Stimulated activated naive CD4-positive, alpha-beta T cell (primary cell): ENCODE data around the gene CA7.

Experiments used
- DNase-seq, 6 experiments: peaks; one replicate each; lab custom pipeline; 2025; lab: John Stamatoyannopoulos, UW

CA7 gene

GRCh38 chr16:66844342-66845079 is at the start of gene CA7:
TSS of gene CA7 (plus strand) at chr16:66844414. CDS start at chr16:66844488, 74 bp downstream.
- no peak for DNase-seq

DNA sequence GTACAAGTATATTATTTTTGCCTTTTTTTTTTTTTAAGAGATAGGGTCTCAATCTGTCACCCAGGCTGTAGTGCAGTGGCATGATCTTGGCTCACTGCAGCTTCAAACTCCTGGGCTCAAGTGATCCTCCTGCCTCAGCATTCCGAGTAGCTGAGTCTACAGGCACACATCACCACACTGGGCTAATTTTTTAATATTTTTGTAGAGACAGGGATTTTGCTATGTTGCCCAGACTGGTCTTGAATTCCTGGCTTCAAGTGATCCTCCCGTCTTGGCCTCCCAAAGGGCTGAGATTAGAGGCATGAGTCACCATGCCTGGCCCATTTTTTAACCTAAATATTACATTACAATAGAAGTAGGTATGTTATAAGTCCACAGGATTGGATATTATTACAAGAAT is 46.1 kb upstream of the CA7 start:
- DNase-seq, result no peak

DNA sequence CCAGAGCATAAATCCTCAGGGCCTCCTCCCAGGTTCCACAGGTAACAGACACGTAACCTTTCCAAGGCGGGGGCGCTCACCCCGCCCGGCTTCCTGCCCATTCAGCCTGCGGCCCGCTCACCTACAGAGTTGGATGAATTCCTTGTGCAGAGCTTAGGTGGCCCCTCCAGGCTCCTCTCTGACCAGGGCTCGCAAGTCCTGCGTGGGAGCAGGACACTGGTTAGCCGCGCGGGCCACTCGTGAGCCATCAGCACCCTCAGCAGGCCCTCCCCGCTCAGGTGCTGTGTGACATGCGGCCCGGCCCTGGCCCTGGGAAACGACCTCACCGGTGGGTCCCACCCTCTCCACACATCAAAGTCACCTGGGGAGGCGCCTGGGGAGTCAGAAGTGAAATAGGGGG is 43.4 kb upstream of the CA7 start:
- no peak for DNase-seq

DNA sequence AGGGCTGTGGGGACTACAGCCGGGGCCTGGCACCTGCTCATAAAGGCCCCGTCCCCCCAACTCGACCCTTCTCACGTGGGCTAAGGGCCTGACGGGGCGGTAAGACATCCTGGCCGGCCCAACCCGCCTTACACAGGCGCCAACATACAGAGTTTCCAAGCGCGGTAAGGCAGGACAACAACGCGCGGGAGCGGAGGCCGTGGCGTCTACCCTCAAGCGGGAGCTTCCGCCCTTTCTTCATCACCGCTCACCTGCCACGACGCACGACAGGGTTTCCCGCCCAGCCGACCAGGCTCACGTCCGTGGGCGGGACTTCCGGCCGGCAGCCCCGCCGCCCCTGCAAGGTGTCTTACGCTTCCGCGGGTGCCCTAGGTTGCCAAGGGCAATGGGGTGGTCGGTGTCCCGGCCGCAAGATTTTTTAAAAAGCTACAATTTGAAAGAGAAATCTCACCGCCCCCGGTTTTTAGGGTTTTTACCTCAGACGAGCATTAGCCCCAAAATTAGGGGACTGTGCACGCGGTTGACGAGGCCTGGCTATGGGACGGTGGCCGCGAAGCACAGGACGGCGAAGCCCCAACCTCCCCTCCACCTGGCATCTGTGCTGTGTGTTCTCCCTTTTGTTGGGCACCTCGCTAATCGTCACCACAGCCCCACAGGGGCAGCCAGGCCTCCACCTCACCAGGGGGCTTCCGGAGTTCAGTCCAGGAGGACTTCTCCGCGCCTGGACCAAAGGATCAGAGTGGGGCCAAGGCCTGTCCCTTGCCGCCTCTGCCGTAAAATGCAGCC is 42.7 kb upstream of the CA7 start, which contains the start of gene TERB1:
Gene TERB1, minus strand, starts transcription at position 265 of the 786 bp plus-strand sequence. CDS start 4,786 bp downstream, outside the sequence.
- DNase-seq, result no peak

DNA sequence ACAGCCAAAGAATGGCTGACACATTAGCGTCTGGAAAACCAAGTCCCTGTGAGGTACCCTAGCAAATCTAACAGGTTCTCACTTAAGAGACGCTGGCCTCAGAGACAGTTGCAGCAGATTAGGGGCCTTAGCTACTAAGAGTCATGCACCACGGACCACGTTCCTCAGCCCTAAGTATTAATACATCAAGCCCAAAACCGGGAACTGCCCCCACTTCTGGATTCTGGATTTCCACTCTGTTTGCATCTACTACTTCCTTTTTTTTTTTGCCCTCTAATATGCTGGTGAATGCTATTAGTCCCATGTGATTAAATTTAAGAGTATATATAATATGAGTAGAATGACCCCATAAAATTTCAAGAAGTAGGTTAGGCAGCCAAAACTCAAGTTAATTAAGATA is 42.1 kb upstream of the CA7 start:
- DNase-seq, result no peak

GRCh38 chr16:66809765-66810164 is 34.4 kb upstream of the CA7 start:
- DNase-seq, result no peak

DNA sequence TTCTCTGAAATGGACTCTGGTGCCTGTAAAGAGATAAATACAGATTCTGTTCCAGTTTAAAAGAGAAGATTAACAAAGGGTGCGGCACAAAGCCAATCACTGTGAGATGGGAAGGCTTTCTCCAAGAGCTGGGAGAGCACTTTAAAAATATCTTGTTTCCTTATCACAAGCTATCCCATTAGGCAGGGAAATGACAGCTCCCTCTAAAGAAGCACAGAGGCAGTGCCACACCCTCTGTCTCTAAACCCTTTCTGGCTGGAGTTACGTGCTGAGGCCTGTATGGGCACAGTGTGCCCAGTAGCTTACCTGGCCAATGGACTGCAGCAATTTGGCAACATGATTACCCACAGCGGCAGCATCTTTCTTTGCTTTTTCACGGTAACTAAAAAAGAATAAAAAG is 33.8 kb upstream of the CA7 start:
- DNase-seq, result no peak

DNA sequence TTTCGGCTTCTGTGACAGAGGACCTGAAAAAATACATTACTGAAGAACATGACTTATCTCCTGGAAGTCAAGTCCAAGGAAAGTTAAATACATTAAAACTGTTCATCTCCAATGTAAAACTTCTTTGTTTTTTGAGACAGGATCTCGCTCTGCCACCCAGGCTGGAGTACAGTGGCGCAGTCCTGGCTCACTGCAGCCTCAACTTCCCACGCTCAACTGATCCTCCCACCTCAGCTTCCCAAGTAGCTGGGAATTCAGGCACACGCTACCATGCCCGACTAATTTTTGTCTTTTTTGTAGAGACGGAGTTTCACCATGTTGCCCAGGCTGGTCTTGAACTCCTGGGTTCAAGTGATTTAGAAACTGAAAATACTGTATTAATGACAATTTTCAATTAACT is 33.2 kb upstream of the CA7 start:
- DNase-seq, result no peak

DNA sequence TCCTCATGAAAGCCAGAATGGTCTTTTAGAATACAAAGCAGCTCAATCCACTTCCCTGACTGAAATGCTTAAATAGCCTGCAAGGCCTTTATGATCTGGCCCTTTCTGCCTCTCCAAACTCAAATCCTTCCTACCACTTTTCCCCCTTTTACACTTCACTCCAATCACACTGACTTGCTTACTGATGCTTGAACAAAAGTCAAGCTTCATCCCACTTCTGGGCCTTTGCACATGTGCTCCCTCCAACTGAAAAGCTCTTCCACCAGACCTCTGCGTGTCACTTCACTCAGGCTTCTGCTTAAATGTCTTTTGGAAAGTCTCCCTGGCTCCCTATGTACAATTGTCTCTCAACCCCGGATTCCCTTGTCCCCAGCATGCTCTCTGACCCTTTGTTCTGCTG is 29.5 kb upstream of the CA7 start:
- DNase-seq, result no peak

DNA sequence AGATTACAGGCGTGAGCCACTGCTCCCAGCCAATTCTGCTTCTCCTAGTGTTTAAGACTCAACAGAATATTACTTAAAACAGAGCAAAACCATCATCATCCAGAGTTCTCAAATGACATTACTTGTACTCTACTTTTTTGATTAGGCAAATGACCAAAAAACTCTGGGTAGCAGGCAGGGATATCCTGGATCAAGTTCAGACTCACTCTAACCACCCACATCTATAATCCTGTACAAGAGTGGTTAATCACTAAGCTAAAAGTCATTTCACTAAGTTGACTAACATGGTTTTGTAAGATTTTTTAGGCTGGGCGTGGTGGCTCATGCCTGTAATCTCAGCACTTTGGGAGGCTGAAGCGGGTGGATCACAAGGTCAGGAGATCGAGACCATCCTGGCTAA is 20.2 kb upstream of the CA7 start:
- DNase-seq, result no peak

DNA sequence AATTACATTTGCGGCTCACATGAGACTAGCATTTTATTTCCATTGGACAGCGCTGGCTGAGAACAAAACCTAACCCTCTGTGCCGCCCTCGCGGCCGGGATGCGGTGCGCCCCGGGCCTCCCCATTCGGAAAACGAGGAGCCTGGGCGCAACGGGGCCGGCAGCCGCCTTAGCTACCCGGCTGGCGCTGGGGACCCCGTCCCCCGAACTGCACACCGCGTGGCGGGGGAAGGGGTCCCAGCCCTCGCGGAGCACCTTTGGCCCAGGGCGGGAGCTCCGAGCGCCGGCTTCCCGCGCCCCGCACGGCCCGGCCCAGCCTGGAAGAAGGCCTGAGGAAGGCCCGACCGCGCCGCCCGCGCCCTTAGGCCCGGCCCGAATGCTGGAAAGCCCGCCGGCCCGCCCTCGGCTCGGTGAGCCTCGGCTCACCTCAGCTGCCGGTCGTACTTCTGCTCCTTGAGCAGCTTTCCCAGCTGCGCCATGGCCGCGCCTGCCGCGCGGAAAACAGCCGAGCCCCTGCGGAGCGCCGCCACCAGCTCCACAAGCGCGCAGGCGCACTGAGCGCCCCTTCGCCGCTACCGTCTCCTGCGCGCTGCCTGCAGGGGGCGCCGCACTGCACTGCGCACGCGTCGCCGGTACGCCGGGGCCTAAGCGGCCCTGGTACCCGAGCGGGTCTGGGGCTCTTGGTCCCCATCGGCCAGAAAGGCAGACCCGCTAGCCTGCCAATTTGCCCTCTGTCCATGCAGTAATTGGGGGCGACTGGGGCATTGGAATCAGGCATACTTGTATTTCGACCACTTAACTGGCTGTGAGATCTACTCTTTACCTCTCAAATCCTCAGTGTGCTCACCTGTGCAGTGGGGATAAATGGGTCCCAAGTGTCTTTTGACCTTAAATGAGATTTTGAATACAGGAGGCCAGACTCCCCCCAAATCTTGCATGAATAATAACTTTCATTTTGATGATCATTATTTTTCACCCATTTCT is 13.5 kb upstream of the CA7 start, which contains the start of gene NAE1:
Gene NAE1, minus strand, starts transcription at position 555 of the 983 bp plus-strand sequence. Its CDS starts 77 bp downstream, at position 478.
- DNase-seq, result peak; percentile 79 to 93 (median 84)

DNA sequence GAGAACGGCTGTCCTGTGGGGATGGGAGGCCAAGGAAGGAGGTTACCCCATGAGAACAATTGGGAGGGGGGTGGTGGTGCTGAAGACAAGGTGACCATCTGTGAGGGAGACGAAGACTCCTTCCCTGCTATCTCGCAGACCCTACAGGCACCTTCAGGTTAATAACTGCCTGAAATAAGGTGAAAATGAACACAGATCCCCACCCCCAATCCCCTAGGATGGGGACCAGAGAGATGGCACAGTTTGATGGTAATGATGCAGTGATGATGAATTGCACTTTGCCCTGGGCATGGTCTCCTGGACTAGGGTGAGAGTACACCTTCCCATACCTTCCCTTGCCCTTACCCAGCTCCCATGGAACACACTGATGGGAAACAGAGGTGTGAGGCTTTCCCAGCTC is 12.0 kb upstream of the CA7 start:
- DNase-seq, result no peak

DNA sequence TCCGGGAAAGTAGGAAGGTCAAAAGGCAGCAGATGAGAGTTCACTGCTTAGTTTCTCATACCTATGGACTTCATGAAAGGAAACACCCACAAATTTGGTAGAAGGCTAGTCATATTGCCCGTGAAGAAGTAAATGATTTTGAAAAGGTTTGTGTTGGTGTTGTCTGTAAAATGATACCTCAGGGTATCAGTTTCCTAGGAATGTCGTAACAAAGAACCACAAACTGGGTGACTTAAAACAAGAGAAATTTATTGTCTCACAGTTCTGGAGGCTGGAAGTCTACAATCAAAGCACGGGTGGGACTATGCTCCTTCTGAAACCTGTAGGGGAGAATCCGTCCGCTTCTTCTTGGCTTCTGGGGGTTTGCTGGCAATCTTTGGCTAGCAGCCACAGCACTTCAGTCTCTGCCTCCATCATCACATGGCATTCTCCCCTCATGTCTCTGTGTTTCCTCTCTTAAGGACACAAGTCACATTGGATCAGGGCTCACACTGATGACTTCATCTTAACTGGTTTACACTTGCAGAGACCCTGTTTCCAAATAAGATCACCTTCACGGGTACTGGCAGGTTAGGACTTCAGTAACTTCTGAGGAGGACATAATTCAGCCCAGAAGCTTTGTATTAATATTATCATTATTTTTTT is 11.4 kb upstream of the CA7 start:
- no peak for DNase-seq

- DNase-seq, result no peak
Observed at GRCh38 chr16:66834746-66835145, 9.5 kb upstream of the CA7 start.

GRCh38 chr16:66840883-66841282 is 3.3 kb upstream of the CA7 start:
- no peak for DNase-seq

DNA sequence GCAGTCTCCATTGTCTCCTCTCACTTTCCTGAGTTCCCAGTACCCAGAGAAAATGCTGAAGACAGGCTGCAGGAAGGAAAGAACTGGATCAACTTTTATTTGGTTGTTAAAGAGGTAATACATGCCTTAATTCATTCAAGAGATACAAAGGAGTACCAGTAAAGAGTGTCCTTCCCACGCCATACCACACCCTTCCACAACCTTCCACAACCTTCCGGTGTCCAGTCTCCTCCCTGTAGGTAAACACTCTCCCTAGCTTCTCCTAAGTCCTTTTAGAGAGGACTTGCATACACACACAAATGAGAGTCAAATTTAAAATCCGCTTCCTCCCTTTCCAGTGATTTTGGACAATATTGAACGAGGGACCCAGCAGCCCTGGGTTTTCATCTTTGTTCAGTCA is 2.8 kb upstream of the CA7 start:
- DNase-seq, result no peak

DNA sequence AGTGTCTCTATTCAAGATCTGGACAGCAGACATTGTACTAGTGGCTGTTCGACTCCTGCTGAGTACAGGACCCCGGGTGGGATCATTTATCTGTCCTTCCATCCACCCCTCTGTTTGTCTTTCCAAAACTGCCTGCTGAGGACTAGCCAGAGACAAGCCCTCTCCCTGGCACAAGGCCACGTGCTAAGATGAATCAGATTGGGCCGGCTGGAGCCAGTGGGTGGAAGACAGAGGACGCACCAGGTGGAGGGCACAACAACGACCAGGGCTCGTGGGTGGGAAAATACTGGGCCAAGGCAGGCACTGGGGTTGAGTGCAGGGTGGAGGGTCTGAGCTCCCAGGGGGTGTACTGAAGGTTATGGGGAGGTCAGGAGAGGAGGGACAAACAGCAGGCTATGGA is 1.4 kb upstream of the CA7 start:
- DNase-seq, result no peak

GRCh38 chr16:66843191-66843590 is 1.0 kb upstream of the CA7 start:
- no peak for DNase-seq

DNA sequence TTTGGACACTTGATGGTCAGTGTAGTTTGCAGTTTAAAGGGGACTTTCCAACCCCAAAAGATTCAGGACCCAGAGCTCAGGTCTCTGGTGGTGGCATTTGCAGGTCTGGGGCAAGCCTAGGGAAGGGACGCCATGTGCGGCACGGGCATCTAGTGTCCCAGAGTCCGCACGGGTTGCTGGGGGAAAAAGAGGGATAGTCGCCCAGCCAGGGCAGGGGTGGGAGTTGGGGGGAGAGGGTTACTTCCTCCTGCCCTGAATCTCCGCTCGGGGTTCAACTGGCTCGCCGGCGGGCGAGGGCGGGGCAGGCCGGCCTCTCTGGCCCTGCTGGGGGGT is 239 bp upstream of the CA7 start:
- no peak for DNase-seq

DNA sequence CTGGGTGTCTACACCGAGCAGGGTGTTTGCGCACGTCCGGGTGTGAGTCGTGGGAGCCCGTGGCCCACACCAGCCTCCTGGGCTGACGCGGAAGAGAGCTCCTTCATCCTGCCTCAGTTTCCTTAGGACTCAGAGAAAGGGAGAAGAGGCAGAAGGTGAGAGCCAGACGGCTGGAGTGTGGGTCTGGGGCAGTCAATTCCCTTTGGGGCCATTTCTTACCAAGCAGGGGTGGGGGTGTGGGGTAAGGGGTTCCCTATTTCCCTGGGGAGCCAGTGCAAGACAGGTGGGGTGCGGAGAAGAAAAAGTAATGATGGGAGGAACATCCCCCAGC is 831 bp downstream of the CA7 start:
- DNase-seq, result no peak

DNA sequence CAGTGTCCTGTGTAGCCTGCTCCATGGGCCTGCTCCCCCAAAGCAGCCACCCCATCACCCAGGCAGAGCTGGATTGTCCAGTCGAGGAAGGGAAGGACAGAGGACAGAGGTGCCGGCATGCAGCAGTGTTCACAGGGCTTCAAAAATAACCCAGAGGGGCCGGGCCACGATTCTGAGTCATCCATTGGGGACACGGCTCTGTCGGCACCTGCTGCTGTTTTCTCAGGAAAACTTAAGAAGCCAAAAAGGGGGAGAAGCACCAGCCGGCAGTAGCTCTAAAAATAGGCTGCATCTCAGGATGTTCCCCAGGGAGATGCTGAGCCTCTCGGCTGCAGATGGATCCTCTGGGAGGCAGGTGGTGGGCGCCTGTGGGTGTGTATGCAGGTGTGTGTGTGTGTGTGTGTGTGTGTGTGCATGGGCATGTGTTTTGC is 1.6 kb downstream of the CA7 start:
- no peak for DNase-seq

- no peak for DNase-seq
Observed at GRCh38 chr16:66846266-66846665, 2.1 kb downstream of the CA7 start.
